GM12873 (cell line): Measurements from ENCODE around the gene OPRD1.

Source experiments
- TF ChIP-seq, protein P1 (sequence below): IDR thresholded peaks from 2 replicates; pipeline ENCODE4 v1.5.1; 2012; ENCODE audit warnings: low read depth, mild to moderate bottlenecking, moderate library complexity, low read length, control low read depth; ENCODE audit not compliant: insufficient read depth; ENCODE audit errors: missing control alignments

Gene OPRD1

DNA sequence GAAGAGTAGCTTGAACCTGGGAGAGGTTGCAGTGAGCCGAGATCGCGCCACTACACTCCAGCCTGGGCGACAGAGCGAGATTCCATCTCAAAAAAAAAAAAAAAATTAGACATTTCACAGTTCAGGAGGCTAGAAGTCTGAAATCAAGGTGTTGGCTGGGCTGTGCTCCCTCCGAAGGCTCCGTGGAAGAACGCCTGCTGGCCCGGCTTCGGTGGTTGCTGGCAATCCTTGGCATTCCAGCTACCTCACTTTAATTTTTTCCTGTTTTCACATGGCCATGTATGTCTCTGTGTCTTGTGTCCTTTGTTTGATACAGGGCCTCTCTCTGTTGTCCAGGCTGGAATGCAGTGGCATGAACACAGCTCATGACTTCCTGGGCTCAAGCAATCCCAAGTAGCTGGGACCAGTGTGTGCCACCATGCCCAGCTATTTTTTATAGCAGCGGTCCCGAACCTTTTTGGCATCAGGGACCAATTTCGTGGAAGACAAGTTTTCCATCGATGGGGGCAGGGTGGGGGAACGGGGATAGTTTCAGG is 24.5 kb downstream of the OPRD1 start:
- TF ChIP-seq, protein P1, sequence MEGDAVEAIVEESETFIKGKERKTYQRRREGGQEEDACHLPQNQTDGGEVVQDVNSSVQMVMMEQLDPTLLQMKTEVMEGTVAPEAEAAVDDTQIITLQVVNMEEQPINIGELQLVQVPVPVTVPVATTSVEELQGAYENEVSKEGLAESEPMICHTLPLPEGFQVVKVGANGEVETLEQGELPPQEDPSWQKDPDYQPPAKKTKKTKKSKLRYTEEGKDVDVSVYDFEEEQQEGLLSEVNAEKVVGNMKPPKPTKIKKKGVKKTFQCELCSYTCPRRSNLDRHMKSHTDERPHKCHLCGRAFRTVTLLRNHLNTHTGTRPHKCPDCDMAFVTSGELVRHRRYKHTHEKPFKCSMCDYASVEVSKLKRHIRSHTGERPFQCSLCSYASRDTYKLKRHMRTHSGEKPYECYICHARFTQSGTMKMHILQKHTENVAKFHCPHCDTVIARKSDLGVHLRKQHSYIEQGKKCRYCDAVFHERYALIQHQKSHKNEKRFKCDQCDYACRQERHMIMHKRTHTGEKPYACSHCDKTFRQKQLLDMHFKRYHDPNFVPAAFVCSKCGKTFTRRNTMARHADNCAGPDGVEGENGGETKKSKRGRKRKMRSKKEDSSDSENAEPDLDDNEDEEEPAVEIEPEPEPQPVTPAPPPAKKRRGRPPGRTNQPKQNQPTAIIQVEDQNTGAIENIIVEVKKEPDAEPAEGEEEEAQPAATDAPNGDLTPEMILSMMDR, result no peak

DNA sequence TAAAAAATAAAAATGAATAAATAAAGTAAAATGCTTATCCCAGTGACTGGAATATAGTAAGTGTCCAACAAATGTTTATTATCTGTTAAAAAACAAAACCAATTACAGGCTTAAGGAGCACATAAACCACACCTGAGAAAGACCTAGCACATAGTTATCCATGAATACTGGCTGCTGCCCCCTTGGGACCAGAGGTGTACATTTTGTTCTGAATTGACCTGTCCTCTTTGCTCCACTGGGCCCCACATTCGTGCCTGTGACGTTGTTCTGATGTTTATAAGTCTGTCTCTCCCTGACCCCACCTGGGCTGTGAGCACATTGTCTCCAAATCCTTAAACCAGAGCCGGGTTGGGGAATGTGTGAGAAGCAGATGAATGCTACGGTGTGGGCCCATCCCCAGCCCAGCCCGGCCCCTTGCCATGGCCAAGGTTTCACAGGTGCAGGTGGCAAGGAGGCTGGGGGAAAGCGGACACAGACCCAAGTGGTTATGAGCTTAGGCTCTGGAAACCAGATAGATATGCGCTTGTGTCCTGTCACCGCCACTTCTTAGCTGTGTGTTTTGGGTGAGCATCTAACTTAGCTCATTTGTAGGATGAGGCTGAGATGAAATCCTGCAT is 29.1 kb downstream of the OPRD1 start:
- TF ChIP-seq, protein P1, result no peak

DNA sequence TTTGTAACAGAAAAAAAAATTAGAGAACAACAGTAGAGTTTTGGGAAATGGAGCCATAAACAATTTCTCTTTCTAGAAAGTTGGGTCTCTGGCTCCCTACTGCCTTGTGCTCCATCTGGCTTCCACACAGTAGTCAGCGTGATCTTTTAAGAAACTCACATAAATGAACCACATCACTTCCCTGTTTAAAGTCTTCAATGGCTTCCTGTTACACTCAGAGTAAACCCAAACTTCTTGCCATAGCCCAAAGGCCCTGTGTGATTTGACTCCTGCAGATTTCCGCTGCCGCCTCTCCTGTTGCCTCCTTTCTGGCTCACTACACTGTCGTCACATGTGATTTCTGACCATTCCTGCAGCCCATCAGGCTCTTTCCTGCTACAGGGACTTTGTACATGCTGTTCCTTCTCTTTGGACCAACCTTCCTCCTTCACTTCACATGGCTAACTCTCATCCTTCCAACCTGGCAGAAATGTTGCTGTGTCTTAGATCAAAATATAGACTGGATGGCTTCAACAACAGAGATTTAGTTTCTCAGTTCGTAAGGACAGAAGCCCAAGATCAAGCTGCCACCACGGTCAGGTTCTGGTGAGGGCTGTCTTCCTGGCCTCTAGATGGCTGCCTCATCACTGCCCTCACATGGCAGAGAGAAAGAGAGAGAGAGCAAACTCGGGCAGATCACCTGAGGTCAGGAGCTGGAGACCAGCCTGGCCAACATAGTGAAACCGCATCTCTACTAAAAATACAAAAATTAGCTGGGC is 34.0 kb downstream of the OPRD1 start:
- TF ChIP-seq, protein P1, result peak; percentile 46

DNA sequence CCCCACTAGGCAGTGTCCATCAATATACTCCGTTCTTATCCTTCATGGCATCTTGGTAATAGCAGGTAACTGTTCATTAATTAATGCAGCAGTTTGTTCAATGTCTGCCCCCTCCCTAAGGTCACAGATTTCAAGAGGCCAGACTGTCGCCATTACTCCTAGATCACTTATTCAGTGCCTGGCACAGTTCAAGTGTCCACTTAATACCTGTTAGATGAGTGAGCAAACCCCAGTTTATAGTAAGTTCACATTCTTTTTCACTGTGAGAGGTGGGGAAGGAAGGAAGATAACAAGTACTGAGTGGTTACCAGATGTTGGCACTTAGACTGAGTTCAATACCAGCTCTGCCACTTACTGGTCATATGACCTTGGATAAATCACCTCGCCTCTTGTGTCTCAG is 36.4 kb downstream of the OPRD1 start:
- TF ChIP-seq, protein P1, result no peak

DNA sequence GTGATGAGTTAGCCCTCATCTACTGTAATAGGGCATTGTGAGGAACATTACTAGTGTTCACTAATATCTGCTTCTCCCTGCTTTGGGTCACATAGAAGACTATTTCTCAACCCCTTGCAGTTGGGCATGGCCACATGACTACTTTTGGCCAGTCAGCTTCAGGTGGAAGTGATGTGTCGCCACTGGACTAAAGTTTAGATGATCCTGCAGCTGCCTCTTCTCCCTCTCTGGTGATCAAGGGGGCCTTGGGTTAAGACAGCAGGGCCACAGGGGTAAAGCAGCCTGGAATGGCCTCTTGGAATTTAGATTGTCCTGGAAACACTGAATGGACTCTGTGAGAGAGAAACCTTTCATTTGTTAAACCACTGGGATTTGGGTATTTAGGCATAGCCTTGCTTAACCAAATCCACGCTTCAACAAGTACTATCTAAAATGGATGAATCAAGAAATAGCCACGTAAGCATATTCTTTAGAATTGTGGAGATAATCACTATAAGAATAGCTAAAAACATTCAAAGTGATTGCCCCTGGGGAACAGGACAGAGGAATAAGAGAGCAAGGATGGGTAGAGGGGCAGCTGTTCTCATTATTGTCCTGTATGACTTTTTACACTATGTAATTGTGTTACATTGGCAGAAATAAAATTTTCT is 41.2 kb downstream of the OPRD1 start:
- TF ChIP-seq, protein P1, result no peak

DNA sequence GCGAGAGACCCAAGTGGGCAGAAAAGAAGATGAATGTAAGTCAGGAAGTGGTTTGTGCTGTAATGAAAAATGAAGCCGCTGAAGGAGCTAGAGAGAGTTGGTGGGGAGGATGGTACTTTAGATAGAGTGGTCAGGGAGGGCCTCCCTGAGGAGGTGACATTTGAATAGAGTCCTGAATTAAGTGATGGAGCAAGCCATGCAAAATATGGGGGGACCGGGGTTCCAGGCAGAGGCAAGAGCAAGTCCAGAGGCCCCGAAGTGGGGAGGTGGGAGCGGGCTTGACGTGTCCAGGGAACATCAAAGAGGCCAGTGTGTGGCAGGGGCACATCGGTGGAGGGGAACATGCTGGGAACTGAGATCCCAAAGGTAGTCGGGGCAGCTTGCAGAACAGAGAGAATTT is 43.1 kb downstream of the OPRD1 start:
- TF ChIP-seq, protein P1, result no peak

DNA sequence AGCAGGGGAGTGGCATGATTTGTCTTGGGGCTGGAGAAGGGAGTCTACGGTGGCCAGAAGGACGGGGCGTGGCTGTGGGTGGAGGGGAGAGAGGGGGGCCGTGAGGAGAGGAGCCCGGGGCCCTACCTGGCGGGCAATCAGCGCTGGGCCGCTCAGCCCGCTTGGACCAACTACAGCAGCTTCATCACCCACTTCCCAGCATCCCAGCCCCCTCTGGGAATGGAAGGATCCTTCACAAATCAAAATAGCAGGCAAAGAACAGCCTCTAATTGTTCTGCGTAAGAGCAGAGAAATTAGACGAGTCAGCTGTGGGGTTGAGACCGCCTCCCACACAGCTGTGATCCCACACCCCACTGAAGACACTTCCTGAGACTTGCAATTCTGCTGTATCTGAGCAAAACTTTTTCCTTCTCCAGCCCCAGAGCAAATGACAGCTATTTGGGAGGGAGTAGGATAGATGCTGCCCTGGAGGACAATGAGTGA is 43.5 kb downstream of the OPRD1 start:
- TF ChIP-seq, protein P1, result no peak
